ENCODE data around the gene BRINP3. TPM values are rescaled to one million over a fixed set of nuclear protein-coding genes. Genes with fewer than 3 reads are reported as not detected.
"Not testable (repeated sequence)": the region's sequence is repeated elsewhere in the genome, so short reads cannot be mapped to it uniquely, and the experiment has no call there.

BRINP3 gene
- total RNA-seq, 1 donor from 2014 or later, result 0.10 TPM

- ATAC-seq (no peak), DNase-seq (no peak)
- intact Hi-C loops (cut with micrococcal nuclease), result no loop called here
These were observed 330.0 kb downstream of the BRINP3 start for GRCh38 chr1:190147616-190148015.

GRCh38 chr1:190144650-190145049, 333.0 kb downstream of the BRINP3 start:
- intact Hi-C loops (cut with micrococcal nuclease), result no loop called here
- ATAC-seq, result no peak
- DNase-seq, result no peak

- intact Hi-C loops (cut with micrococcal nuclease), result no loop called here
- ATAC-seq, result no peak
- DNase-seq, result no peak
These were observed 337.0 kb downstream of the BRINP3 start for GRCh38 chr1:190140644-190141043.

- ATAC-seq (no peak), DNase-seq (no peak)
- intact Hi-C loops (cut with micrococcal nuclease), result loop anchor here (2.0 kb wide), 1 partner anchor 16 kb away; no protein-coding TSS in a partner anchor
These were observed 339.0 kb downstream of the BRINP3 start for GRCh38 chr1:190138702-190139101.

- intact Hi-C loops (cut with micrococcal nuclease), result loop anchor here (2.0 kb wide), 1 partner anchor 15 kb away; no protein-coding TSS in a partner anchor
- ATAC-seq, result no peak
- DNase-seq, result no peak
These were observed 339.4 kb downstream of the BRINP3 start for GRCh38 chr1:190138266-190138665.

GRCh38 chr1:190129366-190129765, 348.3 kb downstream of the BRINP3 start:
- intact Hi-C loops (cut with micrococcal nuclease), result no loop called here
- ATAC-seq, result no peak
- DNase-seq, result no peak

GRCh38 chr1:190126728-190127127, 350.9 kb downstream of the BRINP3 start:
- intact Hi-C loops (cut with micrococcal nuclease), result no loop called here
- no peak for ATAC-seq

GRCh38 chr1:190124068-190124467, 353.6 kb downstream of the BRINP3 start:
- intact Hi-C loops (cut with micrococcal nuclease), result no loop called here
- no peak for ATAC-seq

More at GRCh38 chr1:190126728-190127127, 350.9 kb downstream of the BRINP3 start:
- DNase-seq, result no peak

GRCh38 chr1:190120564-190120963, 357.1 kb downstream of the BRINP3 start:
- ATAC-seq; DNase-seq; intact Hi-C loops (cut with micrococcal nuclease): not testable (repeated sequence)

More at GRCh38 chr1:190124068-190124467, 353.6 kb downstream of the BRINP3 start:
- DNase-seq, result no peak

- DNase-seq (no peak), ATAC-seq (no peak)
- intact Hi-C loops (cut with micrococcal nuclease), result no loop called here
These were observed 358.0 kb downstream of the BRINP3 start for GRCh38 chr1:190119683-190120082.

- intact Hi-C loops (cut with micrococcal nuclease), result no loop called here
- ATAC-seq, result no peak
- no peak for DNase-seq
These were observed 360.7 kb downstream of the BRINP3 start for GRCh38 chr1:190116921-190117320.

- ATAC-seq (no peak), DNase-seq (no peak)
- intact Hi-C loops (cut with micrococcal nuclease), result no loop called here
These were observed 372.7 kb downstream of the BRINP3 start for GRCh38 chr1:190104961-190105360.

- ATAC-seq (no peak), DNase-seq (no peak)
- intact Hi-C loops (cut with micrococcal nuclease), result no loop called here
These were observed 374.8 kb downstream of the BRINP3 start for GRCh38 chr1:190102757-190103326.

GRCh38 chr1:190101756-190102155, 375.9 kb downstream of the BRINP3 start:
- DNase-seq, result no peak
- intact Hi-C loops (cut with micrococcal nuclease), result no loop called here
- no peak for ATAC-seq

GRCh38 chr1:190098756-190099155, 378.9 kb downstream of the BRINP3 start:
- no peak for ATAC-seq
- DNase-seq, result no peak
- intact Hi-C loops (cut with micrococcal nuclease), result no loop called here

- no peak for ATAC-seq
- DNase-seq, result no peak
- intact Hi-C loops (cut with micrococcal nuclease), result no loop called here
These were observed 379.6 kb downstream of the BRINP3 start for GRCh38 chr1:190098107-190098506.

GRCh38 chr1:190095596-190095995, 382.1 kb downstream of the BRINP3 start:
- ATAC-seq, result no peak
- no peak for DNase-seq
- intact Hi-C loops (cut with micrococcal nuclease), result no loop called here

- no peak for DNase-seq
- no peak for ATAC-seq
- intact Hi-C loops (cut with micrococcal nuclease), result no loop called here
These were observed 393.1 kb downstream of the BRINP3 start for GRCh38 chr1:190084552-190084951.

GRCh38 chr1:190068304-190068703, 409.4 kb downstream of the BRINP3 start:
- ATAC-seq (no peak), DNase-seq (no peak)
- intact Hi-C loops (cut with micrococcal nuclease), result no loop called here

- ATAC-seq (no peak), DNase-seq (no peak)
- intact Hi-C loops (cut with micrococcal nuclease), result no loop called here
These were observed 410.1 kb downstream of the BRINP3 start for GRCh38 chr1:190067592-190067991.

GRCh38 chr1:190066011-190066410, 411.7 kb downstream of the BRINP3 start:
- ATAC-seq (no peak), DNase-seq (no peak)
- intact Hi-C loops (cut with micrococcal nuclease), result no loop called here
